Panc1 (cell line): Measurements from ENCODE around the gene TSPO2. TPM values are rescaled to one million over a fixed set of nuclear protein-coding genes. Genes with fewer than 3 reads are reported as not detected.

ENCODE experiments used
- ATAC-seq: fragments of 200-7000 bp; cut with Tn5 transposase; 2 replicates; pipeline ENCODE4 v1.9.1; 2020; ENCODE audit warnings: mild to moderate bottlenecking, moderate library complexity
- BruUV-seq: library from RNA; stranded (reverse); fragments of 400-500 nt; replicated peaks from 2 replicates; lab custom pipeline; 2021; lab: Mats Ljungman, UMichigan
- CTCF ChIA-PET: fragments of 300-600 bp; sonication (Branson Sonifier 250); formaldehyde crosslinking; loops from one replicate; lab custom pipeline; 2022; ENCODE audit warnings: antibody characterized with exemption; lab: Charles Lee
- POLR2A ChIA-PET: fragments of 300-600 bp; sonication (Branson Sonifier 250); formaldehyde crosslinking; loops from one replicate; lab custom pipeline; 2022; ENCODE audit warnings: antibody characterized with exemption; lab: Charles Lee
- DNase-seq: peaks from one replicate; pipeline ENCODE4 v3.0.0-alpha.2; 2010; ENCODE audit warnings: low read depth, low spot score
- H3K27ac ChIP-seq: 2 replicates; pipeline ENCODE4 v1.5.1; 2011; ENCODE audit warnings: mild to moderate bottlenecking, low read length, inconsistent platforms
- H3K27me3 ChIP-seq: fragments of 200-500 bp; sonication (Bioruptor generic); 2 replicates; pipeline ENCODE4 v1.6.0; 2014; ENCODE audit warnings: low read length, inconsistent platforms; ENCODE audit not compliant: control insufficient read depth, insufficient read depth
- H3K36me3 ChIP-seq: fragments of 200-500 bp; sonication (Bioruptor generic); 2 replicates; pipeline ENCODE4 v1.5.1; 2014; ENCODE audit warnings: inconsistent platforms, mild to moderate bottlenecking, low read length, moderate library complexity; ENCODE audit not compliant: control insufficient read depth, insufficient read depth
- H3K4me1 ChIP-seq: 2 replicates; pipeline ENCODE4 v1.5.1; 2011; ENCODE audit warnings: inconsistent platforms, mild to moderate bottlenecking, low read length, moderate library complexity; ENCODE audit not compliant: control insufficient read depth, insufficient read depth
- H3K4me3 ChIP-seq, 2 experiments: 2 replicates each; pipeline ENCODE4 v1.5.1; 2011 to 2012; ENCODE audit warnings: low read depth in 2 of 2, low read length in 2 of 2, mild to moderate bottlenecking in 2 of 2, inconsistent platforms in 1 of 2, moderate library complexity in 1 of 2
- H3K9me3 ChIP-seq: fragments of 200-500 bp; sonication (Bioruptor generic); 2 replicates; pipeline ENCODE4 v1.5.1; 2014; ENCODE audit warnings: low read depth, mild to moderate bottlenecking, inconsistent platforms, low read length, moderate library complexity; ENCODE audit not compliant: control insufficient read depth, insufficient read depth
- CTCF ChIP-seq: fragments of 450-650 bp; IDR thresholded peaks from 2 replicates; pipeline ENCODE4 v1.5.1; 2017; ENCODE audit warnings: mild to moderate bottlenecking
- POLR2AphosphoS5 ChIP-seq: IDR thresholded peaks from 2 replicates; pipeline ENCODE4 v1.6.1; 2012; ENCODE audit warnings: mild to moderate bottlenecking, low read depth, low read length, moderate library complexity
- REST ChIP-seq, 2 experiments: IDR thresholded peaks; 2 replicates each; pipeline ENCODE4 v1.6.1; 2011 to 2012; ENCODE audit warnings: low read depth in 2 of 2, control low read depth in 1 of 2, low read length in 1 of 2, mild to moderate bottlenecking in 1 of 2, moderate library complexity in 1 of 2; ENCODE audit not compliant: insufficient read depth in 1 of 2
- SIN3A ChIP-seq: IDR thresholded peaks from 2 replicates; pipeline ENCODE4 v1.6.1; 2012; ENCODE audit warnings: low read depth, mild to moderate bottlenecking, low read length, moderate library complexity, borderline replicate concordance; ENCODE audit not compliant: insufficient read depth
- TCF7L2 ChIP-seq: IDR thresholded peaks from 2 replicates; pipeline ENCODE4 v1.6.1; 2011; ENCODE audit warnings: mild to moderate bottlenecking, low read depth, low read length, inconsistent platforms
- in situ Hi-C: cut with HindIII; loops from 2 replicates; pipeline ENCODE4 v1.10.0; 2016; ENCODE audit warnings: low sequenced_read_pairs, low pct_unique_long_range_greater_than_20kb
- intact Hi-C: fragments of 100-400 bp; cut with micrococcal nuclease; formaldehyde crosslinking; loops from one replicate; pipeline ENCODE4 v1.10.0; 2022; ENCODE audit not compliant: unreplicated experiment
- total RNA-seq: library from RNA; stranded (reverse); gene quantifications from one replicate; pipeline ENCODE4 v1.2.1, GENCODE V29; 2021; ENCODE audit not compliant: unreplicated experiment

Gene TSPO2
- total RNA-seq, 1 experiment from 2014 or later = not detected

- Histone ChIP-seq H3K27me3 (no peaks in the 10 kb centered on the region), H3K27ac (no peak overlapping the region), H3K4me1 (no peaks in the 10 kb centered on the region), H3K9me3 (no peaks in the 10 kb centered on the region), H3K4me3 (no peak overlapping the region), H3K36me3 (peaks cover 26% of the 10 kb centered on the region)
- POLR2A ChIA-PET = no interaction called here
- intact Hi-C loops (loop anchor here (5.0 to 10.0 kb wide), 2 partner anchors 94 to 226 kb away; no protein-coding TSS in a partner anchor), in situ Hi-C loops (no loop called here)
- TF ChIP-seq REST (IDR thresholded peaks at IDR 0.05; ENCODE audit: insufficient read depth in 1 of 2, low read depth in 2 of 2, low read length in 1 of 2) (no peak), SIN3A (no peak), CTCF (no peak), TCF7L2 (no peak), POLR2AphosphoS5 (no peak)
- ATAC-seq (no peak), DNase-seq (no peak)
- CTCF ChIA-PET = interaction anchor here (0.6 to 0.7 kb wide), 3 partner anchors 19 to 268 kb away, joined by 3 read pairs; partner anchors contain the start of gene OARD1
- no TSS peak for BruUV-seq
These were observed 48.8 kb downstream of the TSPO2 start for GRCh38 chr6:41090841-41091761.

- ChIA-PET POLR2A (no interaction called here), CTCF (interaction anchor here (0.6 to 1.4 kb wide), 2 partner anchors 10 to 89 kb away, joined by 3 to 5 read pairs; no protein-coding TSS in a partner anchor)
- DNase-seq (no peak), ATAC-seq (no peak)
- no peaks in the 10 kb centered on the region for H3K27me3 ChIP-seq
- intact Hi-C loops (loop anchor here (5.0 to 10.0 kb wide), 2 partner anchors 92 to 225 kb away; no protein-coding TSS in a partner anchor), in situ Hi-C loops (no loop called here)
- peaks cover 37% of the 10 kb centered on the region for H3K36me3 ChIP-seq
- BruUV-seq = no TSS peak
- TF ChIP-seq CTCF = peak; percentile 64; the same call in 1 of the 2 replicates
- no peak for TF ChIP-seq SIN3A
- TF ChIP-seq REST (IDR thresholded peaks at IDR 0.05; ENCODE audit: insufficient read depth in 1 of 2, low read depth in 2 of 2, low read length in 1 of 2) = no peak
- no peak for TF ChIP-seq POLR2AphosphoS5
- TF ChIP-seq TCF7L2 = no peak
- H3K4me3 ChIP-seq = no peak overlapping the region
- no peaks in the 10 kb centered on the region for H3K9me3 ChIP-seq
- H3K4me1 ChIP-seq = no peaks in the 10 kb centered on the region
- H3K27ac ChIP-seq = no peak overlapping the region
These were observed 50.3 kb downstream of the TSPO2 start for GRCh38 chr6:41092421-41093140.
